Panc1 (cell line): Measurements from ENCODE around the gene MTR. TPM values are rescaled to one million over a fixed set of nuclear protein-coding genes. Genes with fewer than 3 reads are reported as not detected.

Experiments used
- ATAC-seq: fragments of 200-7000 bp; cut with Tn5 transposase; 2 replicates; pipeline ENCODE4 v1.9.1; 2020; ENCODE audit warnings: mild to moderate bottlenecking, moderate library complexity
- BruUV-seq: library from RNA; stranded (reverse); fragments of 400-500 nt; replicated peaks from 2 replicates; lab custom pipeline; 2021; lab: Mats Ljungman, UMichigan
- CTCF ChIA-PET: fragments of 300-600 bp; sonication (Branson Sonifier 250); formaldehyde crosslinking; loops from one replicate; lab custom pipeline; 2022; ENCODE audit warnings: antibody characterized with exemption; lab: Charles Lee
- POLR2A ChIA-PET: fragments of 300-600 bp; sonication (Branson Sonifier 250); formaldehyde crosslinking; loops from one replicate; lab custom pipeline; 2022; ENCODE audit warnings: antibody characterized with exemption; lab: Charles Lee
- DNase-seq: peaks from one replicate; pipeline ENCODE4 v3.0.0-alpha.2; 2010; ENCODE audit warnings: low read depth, low spot score
- H3K27ac ChIP-seq: 2 replicates; pipeline ENCODE4 v1.5.1; 2011; ENCODE audit warnings: mild to moderate bottlenecking, low read length, inconsistent platforms
- H3K27me3 ChIP-seq: fragments of 200-500 bp; sonication (Bioruptor generic); 2 replicates; pipeline ENCODE4 v1.6.0; 2014; ENCODE audit warnings: low read length, inconsistent platforms; ENCODE audit not compliant: control insufficient read depth, insufficient read depth
- H3K36me3 ChIP-seq: fragments of 200-500 bp; sonication (Bioruptor generic); 2 replicates; pipeline ENCODE4 v1.5.1; 2014; ENCODE audit warnings: inconsistent platforms, mild to moderate bottlenecking, low read length, moderate library complexity; ENCODE audit not compliant: control insufficient read depth, insufficient read depth
- H3K4me1 ChIP-seq: 2 replicates; pipeline ENCODE4 v1.5.1; 2011; ENCODE audit warnings: inconsistent platforms, mild to moderate bottlenecking, low read length, moderate library complexity; ENCODE audit not compliant: control insufficient read depth, insufficient read depth
- H3K4me3 ChIP-seq, 2 experiments: 2 replicates each; pipeline ENCODE4 v1.5.1; 2011 to 2012; ENCODE audit warnings: low read depth in 2 of 2, low read length in 2 of 2, mild to moderate bottlenecking in 2 of 2, inconsistent platforms in 1 of 2, moderate library complexity in 1 of 2
- H3K9me3 ChIP-seq: fragments of 200-500 bp; sonication (Bioruptor generic); 2 replicates; pipeline ENCODE4 v1.5.1; 2014; ENCODE audit warnings: low read depth, mild to moderate bottlenecking, inconsistent platforms, low read length, moderate library complexity; ENCODE audit not compliant: control insufficient read depth, insufficient read depth
- SIN3A ChIP-seq: IDR thresholded peaks from 2 replicates; pipeline ENCODE4 v1.6.1; 2012; ENCODE audit warnings: low read depth, mild to moderate bottlenecking, low read length, moderate library complexity, borderline replicate concordance; ENCODE audit not compliant: insufficient read depth
- TCF7L2 ChIP-seq: IDR thresholded peaks from 2 replicates; pipeline ENCODE4 v1.6.1; 2011; ENCODE audit warnings: mild to moderate bottlenecking, low read depth, low read length, inconsistent platforms
- in situ Hi-C: cut with HindIII; loops from 2 replicates; pipeline ENCODE4 v1.10.0; 2016; ENCODE audit warnings: low sequenced_read_pairs, low pct_unique_long_range_greater_than_20kb
- intact Hi-C: fragments of 100-400 bp; cut with micrococcal nuclease; formaldehyde crosslinking; loops from one replicate; pipeline ENCODE4 v1.10.0; 2022; ENCODE audit not compliant: unreplicated experiment
- total RNA-seq: library from RNA; stranded (reverse); gene quantifications from one replicate; pipeline ENCODE4 v1.2.1, GENCODE V29; 2021; ENCODE audit not compliant: unreplicated experiment

Gene MTR
- total RNA-seq, 1 experiment from 2014 or later = 33.7 TPM

DNA sequence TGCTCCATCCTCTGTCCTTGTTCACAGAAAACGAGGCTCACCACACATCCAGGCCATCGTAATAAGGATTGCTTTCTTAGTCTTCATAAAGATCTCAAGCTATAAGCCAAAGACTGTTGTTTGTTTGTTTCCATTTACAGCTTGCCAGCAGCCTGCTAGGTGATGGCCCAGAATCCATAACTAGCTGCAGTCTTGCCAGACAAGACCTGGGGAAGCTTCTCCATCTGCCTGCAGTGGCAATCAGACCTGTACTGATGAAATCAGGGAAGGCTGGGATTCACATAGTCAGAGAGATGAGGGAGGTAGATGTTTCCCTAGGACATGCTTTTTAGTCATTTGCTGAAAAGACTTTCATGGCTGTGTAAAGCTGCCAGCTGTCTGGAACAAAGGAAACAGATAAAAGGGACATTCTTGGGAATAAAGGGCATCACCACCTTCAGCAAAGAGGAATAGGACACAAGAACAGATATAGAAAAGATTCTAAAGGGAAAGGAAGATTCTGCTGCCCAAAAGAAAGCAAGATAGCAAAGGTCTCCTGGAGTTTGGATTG is 158.1 kb downstream of the MTR start:
- intact Hi-C loops = no loop called here
- ChIA-PET POLR2A (no interaction called here), CTCF (no interaction called here)
- no peak overlapping the region for H3K27ac ChIP-seq
- no peaks in the 10 kb centered on the region for H3K4me1 ChIP-seq
- no peaks in the 10 kb centered on the region for H3K27me3 ChIP-seq
- no TSS peak for BruUV-seq
- TF ChIP-seq SIN3A (no peak), TCF7L2 (no peak)
- DNase-seq = no peak
- H3K4me3 ChIP-seq = no peak overlapping the region
- in situ Hi-C loops = no loop called here
- H3K36me3 ChIP-seq = no peaks in the 10 kb centered on the region
- no peak for ATAC-seq
- no peaks in the 10 kb centered on the region for H3K9me3 ChIP-seq

Other genes starting within 250 kb of the MTR start
- gene HEATR1, start 190.8 kb upstream of the MTR start, total RNA-seq = 66.5 TPM
- gene ACTN2, start 108.8 kb upstream of the MTR start, total RNA-seq = 0.49 TPM
- gene MT1HL1, start 209.1 kb downstream of the MTR start, total RNA-seq = not detected
- 0.03 TPM for gene RYR2, start 246.9 kb downstream of the MTR start, total RNA-seq